H1 (cell line): ENCODE results near the gene TMEM168. TPM values are rescaled to one million over a fixed set of nuclear protein-coding genes. Genes with fewer than 3 reads are reported as not detected.

Source experiments
- CTCF ChIA-PET: fragments of 300-600 bp; sonication (Branson Sonifier 250); formaldehyde crosslinking; loops from one replicate; lab custom pipeline; 2021; ENCODE audit not compliant: partially characterized antibody; lab: Charles Lee
- POLR2A ChIA-PET: fragments of 300-600 bp; sonication (Branson Sonifier 250); formaldehyde crosslinking; loops from one replicate; lab custom pipeline; 2021; ENCODE audit warnings: inconsistent platforms; ENCODE audit not compliant: partially characterized antibody; lab: Charles Lee
- DNase-seq, 2 experiments: peaks; one replicate each; pipeline versions ENCODE4 v3.0.0 to v3.0.0-alpha.2; 2010 to 2022; ENCODE audit warnings: low spot score in 2 of 2, low read depth in 1 of 2, mixed read lengths in 1 of 2
- FAIRE-seq: peaks from 2 replicates; lab custom pipeline; 2011; peaks lifted over from hg19 to GRCh38; lab: Jason Lieb, UNC
- H2AFZ ChIP-seq: 2 replicates; pipeline ENCODE4 v1.8.1; 2012; ENCODE audit warnings: low read length, inconsistent platforms
- H2AK5ac ChIP-seq: 2 replicates; pipeline ENCODE4 v1.6.1; 2013; ENCODE audit warnings: low read depth, low read length
- H2BK120ac ChIP-seq: replicated peaks from 2 replicates; pipeline ENCODE3; 2013; ENCODE audit warnings: low read depth, low read length, inconsistent platforms
- H2BK12ac ChIP-seq: 2 replicates; pipeline ENCODE4 v1.6.1; 2013; ENCODE audit warnings: low read depth, low read length
- H2BK15ac ChIP-seq: 2 replicates; pipeline ENCODE4 v1.6.1; 2013; ENCODE audit warnings: low read length
- H2BK20ac ChIP-seq: 2 replicates; pipeline ENCODE4 v1.6.1; 2013; ENCODE audit warnings: low read length
- H2BK5ac ChIP-seq: 2 replicates; pipeline ENCODE4 v1.6.1; 2013; ENCODE audit warnings: low read depth, low read length
- H3K14ac ChIP-seq: 2 replicates; pipeline ENCODE4 v1.6.1; 2013; ENCODE audit warnings: inconsistent platforms; ENCODE audit not compliant: insufficient read length
- H3K18ac ChIP-seq: 2 replicates; pipeline ENCODE4 v1.6.1; 2013; ENCODE audit warnings: low read length; ENCODE audit errors: extremely low read depth
- H3K23ac ChIP-seq: 2 replicates; pipeline ENCODE4 v1.6.1; 2013; ENCODE audit warnings: inconsistent platforms; ENCODE audit not compliant: insufficient read length
- H3K23me2 ChIP-seq: 2 replicates; pipeline ENCODE4 v1.6.1; 2013; ENCODE audit warnings: low read depth, low read length
- H3K27ac ChIP-seq: 2 replicates; pipeline ENCODE4 v1.6.1; 2011; ENCODE audit warnings: low read depth, low read length, inconsistent platforms
- H3K27me3 ChIP-seq, 4 experiments: replicated peaks in 1 of 4; 1 replicate in 1 of 4; 2 replicates in 3 of 4; pipeline versions ENCODE4 v1.6.1 to v1.8.1; 2011 to 2013; ENCODE audit warnings: low read length in 3 of 4, mild to moderate bottlenecking in 3 of 4, inconsistent platforms in 2 of 4, mixed read lengths in 2 of 4, moderate library complexity in 1 of 4; ENCODE audit not compliant: control insufficient read depth in 3 of 4, insufficient read depth in 3 of 4; ENCODE audit errors: extremely low read depth in 1 of 4
- H3K36me3 ChIP-seq, 4 experiments: 2 replicates each; pipeline versions ENCODE4 v1.6.1 to v1.8.1; 2011 to 2013; ENCODE audit warnings: mild to moderate bottlenecking in 4 of 4, low read length in 3 of 4, moderate library complexity in 2 of 4, control low read depth in 1 of 4, inconsistent platforms in 1 of 4; ENCODE audit not compliant: insufficient read depth in 4 of 4, control insufficient read depth in 2 of 4
- H3K4ac ChIP-seq: replicated peaks from 2 replicates; pipeline ENCODE3; 2013; ENCODE audit warnings: low read length, low read depth, mixed read lengths, inconsistent platforms; ENCODE audit not compliant: insufficient read length
- H3K4me1 ChIP-seq, 4 experiments: replicated peaks in 1 of 4; 1 replicate in 1 of 4; 2 replicates in 3 of 4; pipeline versions ENCODE4 v1.6.1 to v1.8.1; 2011 to 2013; ENCODE audit warnings: low read length in 3 of 4, inconsistent platforms in 2 of 4, mixed read lengths in 1 of 4; ENCODE audit not compliant: insufficient read depth in 4 of 4, control insufficient read depth in 3 of 4
- H3K4me2 ChIP-seq, 2 experiments: 2 replicates each; pipeline versions ENCODE4 v1.6.1 to v1.8.1; 2011 to 2013; ENCODE audit warnings: low read depth in 2 of 2, low read length in 2 of 2, control low read depth in 1 of 2, inconsistent platforms in 1 of 2, mild to moderate bottlenecking in 1 of 2; ENCODE audit not compliant: insufficient read depth in 1 of 2
- H3K4me3 ChIP-seq, 4 experiments: fragments of 200-600, 300-600 bp in 1 of 4; sonication (generic), shearing (Covaris generic), sonication (Bioruptor Twin) in 1 of 4; 2 replicates each; pipeline versions ENCODE4 v1.5.1 to v1.8.1; 2011 to 2016; ENCODE audit warnings: low read length in 4 of 4, low read depth in 3 of 4, control low read depth in 2 of 4, inconsistent platforms in 2 of 4, mild to moderate bottlenecking in 2 of 4, mixed read lengths in 1 of 4, moderate library complexity in 1 of 4; ENCODE audit not compliant: insufficient read depth in 2 of 4; ENCODE audit errors: extremely low read depth in 1 of 4
- H3K56ac ChIP-seq: replicated peaks from 2 replicates; pipeline ENCODE3; 2013; ENCODE audit warnings: low read depth, mild to moderate bottlenecking, mixed read lengths, low read length, inconsistent platforms; ENCODE audit not compliant: insufficient read length
- H3K79me1 ChIP-seq: 2 replicates; pipeline ENCODE4 v1.6.1; 2013; ENCODE audit warnings: low read depth, low read length, control low read depth
- H3K79me2 ChIP-seq, 2 experiments: 2 replicates each; pipeline versions ENCODE4 v1.6.1 to v1.8.1; 2012 to 2013; ENCODE audit warnings: low read length in 2 of 2, mild to moderate bottlenecking in 2 of 2, inconsistent platforms in 1 of 2; ENCODE audit not compliant: insufficient read depth in 2 of 2, control insufficient read depth in 1 of 2
- H3K9ac ChIP-seq, 4 experiments: replicated peaks in 1 of 4; 1 replicate in 1 of 4; 2 replicates in 3 of 4; pipeline versions ENCODE4 v1.6.1 to v1.8.1; 2011 to 2013; ENCODE audit warnings: low read depth in 3 of 4, low read length in 3 of 4, control low read depth in 2 of 4, mild to moderate bottlenecking in 2 of 4, moderate library complexity in 2 of 4, inconsistent platforms in 1 of 4; ENCODE audit errors: extremely low read depth in 1 of 4
- H3K9me3 ChIP-seq, 2 experiments: 2 replicates each; pipeline versions ENCODE4 v1.6.1 to v1.8.1; 2012 to 2013; ENCODE audit warnings: mild to moderate bottlenecking in 2 of 2, moderate library complexity in 2 of 2, control low read depth in 1 of 2, inconsistent platforms in 1 of 2, low read depth in 1 of 2, low read length in 1 of 2, mixed read lengths in 1 of 2; ENCODE audit not compliant: insufficient read depth in 2 of 2
- H4K20me1 ChIP-seq, 2 experiments: replicated peaks in 1 of 2; 2 replicates each; pipeline versions ENCODE3 to v1.8.1; 2011 to 2013; ENCODE audit warnings: inconsistent platforms in 2 of 2, low read length in 2 of 2, mild to moderate bottlenecking in 1 of 2; ENCODE audit not compliant: insufficient read depth in 2 of 2, control insufficient read depth in 1 of 2
- H4K5ac ChIP-seq: 2 replicates; pipeline ENCODE4 v1.6.1; 2013; ENCODE audit warnings: low read length, low read depth, mixed read lengths, inconsistent platforms; ENCODE audit not compliant: insufficient read length
- H4K8ac ChIP-seq: 2 replicates; pipeline ENCODE4 v1.8.0; 2013; ENCODE audit warnings: mild to moderate bottlenecking, moderate library complexity, low read length, inconsistent platforms; ENCODE audit not compliant: insufficient read depth; ENCODE audit errors: extremely low read depth
- H4K91ac ChIP-seq: replicated peaks from 2 replicates; pipeline ENCODE3; 2013; ENCODE audit warnings: low read length, mixed read lengths, inconsistent platforms; ENCODE audit not compliant: insufficient read length
- BACH1 ChIP-seq: IDR thresholded peaks from 2 replicates; pipeline ENCODE4 v1.6.1; 2012; ENCODE audit warnings: low read length, improper control_type of control experiment
- BCL11A ChIP-seq, 2 experiments: IDR thresholded peaks; one replicate each; pipeline ENCODE4 v1.6.1; 2011; ENCODE audit warnings: low read depth in 2 of 2, low read length in 2 of 2, mild to moderate bottlenecking in 2 of 2
- BRCA1 ChIP-seq: IDR thresholded peaks from 2 replicates; pipeline ENCODE4 v1.6.1; 2012; ENCODE audit warnings: low read depth, low read length, improper control_type of control experiment
- CHD2 ChIP-seq: IDR thresholded peaks from 2 replicates; pipeline ENCODE4 v1.6.1; 2012; ENCODE audit warnings: low read length, improper control_type of control experiment
- CTBP2 ChIP-seq: IDR thresholded peaks from 2 replicates; pipeline ENCODE4 v1.7.0; 2011; ENCODE audit warnings: borderline replicate concordance, mild to moderate bottlenecking, moderate library complexity, mixed read lengths, low read length; ENCODE audit not compliant: insufficient read depth, insufficient read length
- JUN ChIP-seq: IDR thresholded peaks from 2 replicates; pipeline ENCODE4 v1.6.1; 2011; ENCODE audit warnings: low read depth, mild to moderate bottlenecking, improper control_type of control experiment, low read length
- MAFK ChIP-seq: IDR thresholded peaks from 2 replicates; pipeline ENCODE4 v1.6.1; 2012; ENCODE audit warnings: low read depth, mild to moderate bottlenecking, improper control_type of control experiment, low read length
- NANOG ChIP-seq: IDR thresholded peaks from 2 replicates; pipeline ENCODE4 v1.6.1; 2011; ENCODE audit warnings: low read length, low read depth, mild to moderate bottlenecking, inconsistent platforms; ENCODE audit not compliant: insufficient read depth, poor library complexity, severe bottlenecking
- POU5F1 ChIP-seq: IDR thresholded peaks from 2 replicates; pipeline ENCODE4 v1.6.1; 2011; ENCODE audit warnings: low read depth, mild to moderate bottlenecking, low read length, moderate library complexity
- RNF2 ChIP-seq: fragments of 200-900, 300-1000 bp; sonication (generic); IDR thresholded peaks from 2 replicates; pipeline ENCODE4 v1.7.1; 2016; ENCODE audit warnings: borderline replicate concordance, low read depth, mild to moderate bottlenecking, antibody characterized with exemption, low read length; ENCODE audit not compliant: poor library complexity, severe bottlenecking; ENCODE audit errors: missing control alignments
- SUZ12 ChIP-seq: fragments of 200-600 bp; sonication (generic); IDR thresholded peaks from 2 replicates; pipeline ENCODE4 v1.6.1; 2012; ENCODE audit warnings: mild to moderate bottlenecking, inconsistent platforms, low read length, moderate library complexity, mixed read lengths
- TAF7 ChIP-seq: optimal IDR thresholded peaks from 2 replicates; pipeline ENCODE3; 2011; ENCODE audit warnings: low read depth, mild to moderate bottlenecking, inconsistent platforms, low read length, moderate library complexity, borderline replicate concordance
- ZNF274 ChIP-seq: IDR thresholded peaks from 2 replicates; pipeline ENCODE4 v1.7.0; 2012; ENCODE audit warnings: low read length, borderline replicate concordance; ENCODE audit errors: extremely low read depth
- WGBS, 2 experiments: shearing (Covaris generic) in 1 of 2; methylation state at CpG; one replicate each; pipeline versions ENCODE4 v1.1.6 to v1.1.7; 2013 to 2015; ENCODE audit warnings: low lambda C conversion rate in 2 of 2, mixed read lengths in 2 of 2, inconsistent platforms in 1 of 2, low coverage in 1 of 2, missing lambda C conversion rate in 1 of 2; ENCODE audit not compliant: insufficient replicate concordance in 2 of 2, insufficient coverage in 1 of 2, insufficient read length in 1 of 2; ENCODE audit errors: extremely low coverage in 1 of 2, missing lambda C conversion rate in 1 of 2; 5-methylcytosine and 5-hydroxymethylcytosine counted together
- polyA plus RNA-seq, 7 experiments: library from polyadenylated mRNA; depleted of rRNA in 3 of 7; stranded (reverse) in 5 of 7; unstranded in 2 of 7; fragments of >200 nt in 5 of 7; fragments of 200-250 nt in 2 of 7; gene quantifications; 1 replicate in 5 of 7; 2 replicates in 1 of 7; 4 replicates in 1 of 7; pipeline versions ENCODE4 v1.2.1 to v1.2.3, GENCODE V29; 2011 to 2013; ENCODE audit warnings: missing spikeins in 2 of 7, mixed read lengths in 2 of 7
- total RNA-seq: library from RNA; stranded (reverse); fragmentation: NEBNext Ultra II Directional; extraction: Animal tissue kit (Norgen Biotek cat#: 25700); gene quantifications from 2 replicates; pipeline ENCODE4 v1.2.1, GENCODE V29; 2021

Gene TMEM168
- total and polyA plus RNA-seq, 2 of the 8 experiments (the other 6 are each of a cell fraction or from before 2014, with no cell fraction given): 8.9 to 11.1 TPM

GRCh38 chr7:112788778-112789343 lies 1.3 kb downstream of the TMEM168 start:
- Histone ChIP-seq H2AK5ac (no peak overlapping the region), H3K23ac (no peak overlapping the region), H3K36me3 (peaks cover 0 to 2% (median 0%) of the 10 kb centered on the region in 4 experiments; a peak in 1 of 8 replicates), H3K4ac (no peak overlapping the region), H3K9ac (no peak overlapping the region), H2BK20ac (no peak overlapping the region), H3K18ac (no peak overlapping the region), H2BK15ac (no peak overlapping the region), H3K9me3 (no peaks in the 10 kb centered on the region), H3K27me3 (no peaks in the 10 kb centered on the region; a peak in 1 of 7 replicates), H4K8ac (no peak overlapping the region), H2AFZ (no peak overlapping the region), H2BK12ac (no peak overlapping the region), H4K5ac (no peak overlapping the region), H3K23me2 (peaks cover 5% of the 10 kb centered on the region), H3K4me2 (peak overlapping the region; percentile 77 to 81), H4K20me1 (no peaks in the 10 kb centered on the region), H3K14ac (no peak overlapping the region), H3K79me1 (no peaks in the 10 kb centered on the region; the same call in 1 of the 2 replicates), H3K4me1 (peaks cover 0 to 1% (median 0%) of the 10 kb centered on the region in 4 experiments; a peak in 4 of 7 replicates), H2BK5ac (no peak overlapping the region), H3K79me2 (peaks cover 0 to 10% of the 10 kb centered on the region in 2 experiments; a peak in 1 of 4 replicates), H2BK120ac (no peak overlapping the region), H3K4me3 (peak overlapping the region in 3 of 4 experiments; percentile 72 to 89 (median 88); a peak in 4 of 8 replicates), H4K91ac (no peak overlapping the region), H3K27ac (no peak overlapping the region), H3K56ac (no peak overlapping the region)
- POLR2A ChIA-PET: interaction anchor here (0.8 to 2.0 kb wide), 6 partner anchors 9 to 231 kb away, joined by 3 to 6 read pairs (median 3); no protein-coding TSS in a partner anchor
- FAIRE-seq (no peak), DNase-seq (no peak)
- WGBS, 2 experiments: 82% methylated on average over 3 of the region's 3 CpGs; no CpG with 5 or more reads in 1 of the 2 experiments
- CTCF ChIA-PET: interaction anchor here (1.4 kb wide), 1 partner anchor 80 kb away, joined by 4 read pairs; no protein-coding TSS in a partner anchor
- TF ChIP-seq JUN: no peak
- TF ChIP-seq ZNF274: no peak
- TF ChIP-seq MAFK: no peak
- TF ChIP-seq CTBP2: no peak
- no peak for TF ChIP-seq CHD2
- no peak for TF ChIP-seq BACH1
- TF ChIP-seq RNF2: no peak
- TF ChIP-seq TAF7: no peak
- no peak for TF ChIP-seq NANOG
- no peak for TF ChIP-seq BCL11A (IDR thresholded peaks at IDR 0.05; ENCODE audit: low read depth in 2 of 2, low read length in 2 of 2)
- TF ChIP-seq BRCA1: no peak
- TF ChIP-seq POU5F1: no peak
- no peak for TF ChIP-seq SUZ12
